VCaP (cell line): Measurements from ENCODE around the gene ETFRF1.

Experiments used
- H3K27ac ChIP-seq: fragments of 450-650 bp; 2 replicates; pipeline ENCODE4 v1.5.1; 2017
- TF ChIP-seq, protein P1 (sequence below): fragments of 450-650 bp; conservative IDR thresholded peaks from 2 replicates; pipeline ENCODE4 v1.5.1; 2017; ENCODE audit warnings: mild to moderate bottlenecking, moderate library complexity

ETFRF1 gene

DNA sequence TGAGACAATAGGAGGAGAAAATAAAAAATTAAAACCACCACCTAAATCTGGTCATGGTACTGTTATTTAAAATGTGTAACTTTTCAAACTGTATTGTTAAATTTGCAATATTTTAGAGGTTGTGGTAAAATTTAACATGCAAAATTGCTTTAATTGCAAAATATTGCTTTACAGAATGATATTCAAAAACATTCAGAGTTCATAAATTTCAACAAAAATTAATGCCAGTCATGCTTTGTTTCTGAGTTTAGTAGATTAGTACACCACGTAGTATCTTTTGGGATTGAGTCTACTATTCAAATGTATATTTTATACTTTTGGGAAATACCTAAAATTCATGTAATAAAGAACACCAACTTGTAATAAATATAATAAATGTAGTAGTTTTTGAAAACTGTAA lies 18.3 kb downstream of the ETFRF1 start:
- no peak overlapping the region for H3K27ac ChIP-seq
- TF ChIP-seq, protein P1, sequence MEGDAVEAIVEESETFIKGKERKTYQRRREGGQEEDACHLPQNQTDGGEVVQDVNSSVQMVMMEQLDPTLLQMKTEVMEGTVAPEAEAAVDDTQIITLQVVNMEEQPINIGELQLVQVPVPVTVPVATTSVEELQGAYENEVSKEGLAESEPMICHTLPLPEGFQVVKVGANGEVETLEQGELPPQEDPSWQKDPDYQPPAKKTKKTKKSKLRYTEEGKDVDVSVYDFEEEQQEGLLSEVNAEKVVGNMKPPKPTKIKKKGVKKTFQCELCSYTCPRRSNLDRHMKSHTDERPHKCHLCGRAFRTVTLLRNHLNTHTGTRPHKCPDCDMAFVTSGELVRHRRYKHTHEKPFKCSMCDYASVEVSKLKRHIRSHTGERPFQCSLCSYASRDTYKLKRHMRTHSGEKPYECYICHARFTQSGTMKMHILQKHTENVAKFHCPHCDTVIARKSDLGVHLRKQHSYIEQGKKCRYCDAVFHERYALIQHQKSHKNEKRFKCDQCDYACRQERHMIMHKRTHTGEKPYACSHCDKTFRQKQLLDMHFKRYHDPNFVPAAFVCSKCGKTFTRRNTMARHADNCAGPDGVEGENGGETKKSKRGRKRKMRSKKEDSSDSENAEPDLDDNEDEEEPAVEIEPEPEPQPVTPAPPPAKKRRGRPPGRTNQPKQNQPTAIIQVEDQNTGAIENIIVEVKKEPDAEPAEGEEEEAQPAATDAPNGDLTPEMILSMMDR = no peak

DNA sequence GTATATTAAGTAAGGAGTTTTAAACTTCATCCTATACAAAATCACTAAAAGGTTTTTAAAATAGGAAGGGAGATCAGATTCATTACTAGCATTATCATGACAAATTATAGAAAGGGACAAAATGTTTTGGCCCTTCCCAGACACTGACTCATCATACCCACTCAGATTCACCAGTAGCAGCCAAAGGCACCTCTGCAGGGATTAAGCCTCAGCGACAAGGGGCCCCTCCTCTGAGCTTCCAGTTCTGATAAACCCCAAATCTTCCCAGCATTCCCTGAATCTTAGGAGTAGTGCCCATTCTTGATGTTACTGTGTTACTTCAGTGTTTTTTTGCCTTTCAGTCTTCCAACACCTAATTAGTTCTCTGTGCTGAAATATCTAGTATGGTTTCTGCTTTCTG lies 41.2 kb downstream of the ETFRF1 start:
- no peak overlapping the region for H3K27ac ChIP-seq
- TF ChIP-seq, protein P1 = no peak

DNA sequence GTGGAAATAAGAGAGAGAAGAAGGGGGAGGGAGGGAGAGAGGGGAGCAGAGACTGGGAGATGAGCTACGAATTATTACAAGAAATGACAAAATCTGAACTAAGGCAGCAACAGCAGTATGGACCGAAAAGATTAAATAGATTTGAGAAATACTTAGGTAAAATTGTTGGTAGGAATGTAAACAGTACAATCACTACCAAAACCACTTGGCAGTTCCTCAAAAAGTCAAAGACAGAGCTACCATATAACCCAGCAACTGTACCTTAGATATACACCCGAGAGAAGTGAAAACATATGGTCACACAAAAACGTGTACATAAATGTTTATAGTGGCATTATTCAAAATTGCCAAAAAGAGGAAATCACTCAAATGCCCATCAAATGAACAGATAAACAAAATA lies 41.6 kb downstream of the ETFRF1 start:
- TF ChIP-seq, protein P1 = no peak
- no peak overlapping the region for H3K27ac ChIP-seq

DNA sequence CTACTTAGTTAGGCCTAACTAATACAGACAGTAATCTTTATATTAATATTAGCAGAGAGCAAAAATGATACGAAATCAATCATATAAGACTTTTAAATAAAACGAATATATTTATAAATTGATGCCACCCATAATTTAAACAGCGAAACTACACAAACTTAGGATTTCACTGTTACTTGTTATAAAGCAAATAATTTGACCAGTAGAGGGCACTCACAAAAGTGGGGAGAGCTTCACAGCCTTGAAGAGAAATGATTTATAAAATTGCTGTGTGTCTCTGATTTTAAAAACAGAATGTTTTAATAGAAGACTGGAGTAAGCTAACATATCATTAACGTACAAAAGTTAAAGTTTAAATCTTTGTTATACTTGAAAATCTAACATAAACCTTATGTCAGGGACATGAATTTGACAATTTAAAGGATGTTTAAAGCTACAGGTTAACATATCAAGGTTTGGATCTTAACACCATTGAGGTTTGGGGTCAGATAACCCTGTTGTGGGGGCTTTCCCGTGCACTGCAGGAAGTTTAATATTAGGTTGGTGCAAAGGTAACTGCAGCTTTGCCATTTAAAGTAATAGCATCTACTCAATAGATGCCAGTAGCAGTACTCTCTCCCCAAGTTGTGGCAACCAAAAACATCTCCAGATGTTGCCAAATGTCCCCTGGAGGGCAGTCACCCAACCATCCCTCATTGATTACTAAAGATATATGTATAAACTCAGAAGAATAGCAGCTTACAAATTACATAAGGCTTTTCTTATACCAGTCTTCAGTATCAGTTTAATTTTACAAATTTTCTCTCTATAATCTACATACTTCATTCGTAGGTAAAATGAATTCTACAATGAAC lies 46.4 kb downstream of the ETFRF1 start:
- H3K27ac ChIP-seq = no peak overlapping the region
- TF ChIP-seq, protein P1 = peak; percentile 91

DNA sequence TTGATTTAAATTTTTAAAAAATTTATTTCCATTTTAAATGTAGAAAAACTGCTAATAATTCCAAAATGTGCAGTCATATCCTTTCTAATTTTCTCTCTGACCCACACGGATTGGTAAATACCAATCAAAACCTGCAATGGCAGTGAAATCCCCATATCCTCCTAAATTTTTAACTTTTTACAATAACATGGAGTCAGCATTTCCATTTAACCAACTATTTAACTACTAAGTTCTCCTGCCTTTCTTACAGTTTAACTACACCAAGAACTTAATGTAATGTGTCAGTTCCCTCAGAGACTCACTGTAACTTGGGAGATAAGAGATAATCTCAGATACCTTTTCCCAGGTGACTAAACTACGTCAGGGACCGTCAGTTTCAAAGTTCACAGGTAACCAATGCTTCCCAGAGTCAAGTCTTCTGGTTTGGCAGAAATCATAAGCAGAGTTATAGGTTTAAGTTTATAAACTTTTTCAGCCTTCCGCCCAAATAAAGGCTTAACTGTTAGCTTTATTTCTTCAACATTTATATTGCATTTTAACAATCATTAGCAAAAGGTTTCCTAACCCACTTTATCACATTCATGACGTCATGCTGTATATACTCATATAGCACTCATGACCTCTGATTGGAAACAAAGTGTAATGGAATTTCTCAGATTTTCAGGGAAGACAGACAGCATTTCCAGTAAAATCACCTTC lies 48.1 kb downstream of the ETFRF1 start:
- TF ChIP-seq, protein P1 = no peak
- H3K27ac ChIP-seq = no peak overlapping the region

DNA sequence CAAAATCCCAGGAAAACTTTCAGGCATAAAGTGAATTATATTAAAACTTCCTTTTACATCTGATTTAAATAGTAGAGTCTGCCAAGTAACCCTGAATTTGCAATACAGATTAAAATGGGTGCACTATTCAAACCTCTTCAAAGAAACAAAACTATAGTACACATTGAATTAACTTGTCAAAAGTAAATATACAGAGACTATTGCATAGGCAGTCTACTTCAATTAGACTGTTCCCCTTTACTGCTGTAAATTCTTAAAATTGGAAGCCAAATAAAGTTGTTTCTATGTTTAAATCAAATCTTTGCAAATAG lies 48.6 kb downstream of the ETFRF1 start:
- H3K27ac ChIP-seq = no peak overlapping the region
- TF ChIP-seq, protein P1 = no peak

DNA sequence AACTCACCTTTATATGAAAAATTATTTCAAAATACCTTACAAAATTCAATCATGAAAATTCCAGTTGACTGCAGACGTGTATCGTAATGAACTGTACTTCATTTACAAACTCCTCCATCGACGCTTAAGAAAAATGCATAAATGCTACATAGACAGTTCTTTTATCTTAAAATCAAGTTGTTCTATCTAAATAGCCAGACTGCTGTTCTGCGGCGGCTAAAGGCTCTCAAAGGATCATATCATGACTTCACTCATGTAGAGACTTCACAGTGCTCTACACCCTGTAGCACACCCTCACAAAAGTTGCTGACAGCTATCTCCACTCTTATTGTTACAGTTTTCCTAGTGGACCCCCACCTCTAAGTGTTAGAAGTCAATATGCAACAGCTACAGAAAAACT lies 50.5 kb downstream of the ETFRF1 start:
- no peak overlapping the region for H3K27ac ChIP-seq
- TF ChIP-seq, protein P1 = no peak
